HEK293T (cell line): ENCODE data around the gene CD59.

Source experiments
- ARNT ChIP-seq: fragments of 450-650 bp; IDR thresholded peaks from 2 replicates; pipeline ENCODE4 v1.6.1; 2017; ENCODE audit warnings: mild to moderate bottlenecking
- BHLHE40 ChIP-seq: fragments of 450-650 bp; IDR thresholded peaks from 2 replicates; pipeline ENCODE4 v1.6.1; 2016; ENCODE audit warnings: mild to moderate bottlenecking, moderate library complexity, borderline replicate concordance
- CTBP1 ChIP-seq: fragments of 450-650 bp; IDR thresholded peaks from 2 replicates; pipeline ENCODE4 v1.6.1; 2016; ENCODE audit warnings: borderline replicate concordance
- ELF4 ChIP-seq: fragments of 450-650 bp; IDR thresholded peaks from 2 replicates; pipeline ENCODE4 v1.6.1; 2017; ENCODE audit warnings: antibody characterized with exemption
- FOXA1 ChIP-seq: fragments of 450-650 bp; IDR thresholded peaks from 2 replicates; pipeline ENCODE4 v1.6.1; 2016; ENCODE audit warnings: mild to moderate bottlenecking
- FOXK2 ChIP-seq: fragments of 450-650 bp; IDR thresholded peaks from 2 replicates; pipeline ENCODE4 v1.6.1; 2016; ENCODE audit warnings: mild to moderate bottlenecking
- FOXM1 ChIP-seq: fragments of 450-650 bp; IDR thresholded peaks from 2 replicates; pipeline ENCODE4 v1.6.1; 2017; ENCODE audit warnings: mild to moderate bottlenecking, borderline replicate concordance
- HDGF ChIP-seq: fragments of 450-650 bp; IDR thresholded peaks from 2 replicates; pipeline ENCODE4 v1.6.1; 2017; ENCODE audit warnings: antibody characterized with exemption, borderline replicate concordance
- L3MBTL2 ChIP-seq: fragments of 450-650 bp; conservative IDR thresholded peaks from 2 replicates; pipeline ENCODE4 v1.6.1; 2016; ENCODE audit warnings: mild to moderate bottlenecking
- PKNOX1 ChIP-seq: fragments of 450-650 bp; IDR thresholded peaks from 2 replicates; pipeline ENCODE4 v1.6.1; 2016
- SP1 ChIP-seq: fragments of 450-650 bp; IDR thresholded peaks from 2 replicates; pipeline ENCODE4 v1.6.1; 2017
- TARDBP ChIP-seq: fragments of 450-650 bp; IDR thresholded peaks from 2 replicates; pipeline ENCODE4 v1.6.1; 2016
- ZNF384 ChIP-seq: fragments of 450-650 bp; IDR thresholded peaks from 2 replicates; pipeline ENCODE4 v1.6.1; 2016

- TF ChIP-seq PKNOX1 (no peak), TARDBP (no peak), SP1 (no peak), FOXA1 (no peak), BHLHE40 (no peak), ZNF384 (no peak), HDGF (no peak), FOXK2 (no peak), CTBP1 (no peak), FOXM1 (no peak), ARNT (no peak), L3MBTL2 (no peak), ELF4 (no peak)
Observed at GRCh38 chr11:33695051-33695566, 41.1 kb downstream of the CD59 start.
